ES-I3 (cell line): ENCODE measurements around the gene NTM.

Experiments
- H3K36me3 ChIP-seq: 2 replicates; pipeline ENCODE4 v1.6.1; 2013; ENCODE audit warnings: mild to moderate bottlenecking, low read length, control low read depth, moderate library complexity; ENCODE audit not compliant: insufficient read depth
- H3K4me1 ChIP-seq: 2 replicates; pipeline ENCODE4 v1.6.1; 2013; ENCODE audit warnings: mild to moderate bottlenecking, control low read depth, low read length; ENCODE audit not compliant: insufficient read depth
- H3K9ac ChIP-seq: 2 replicates; pipeline ENCODE4 v1.6.1; 2013; ENCODE audit warnings: low read depth, mild to moderate bottlenecking, low read length, moderate library complexity
- H3K9me3 ChIP-seq: 2 replicates; pipeline ENCODE4 v1.6.1; 2013; ENCODE audit warnings: mild to moderate bottlenecking, low read length, moderate library complexity; ENCODE audit not compliant: control insufficient read depth, insufficient read depth

Gene NTM

GRCh38 chr11:131841925-131842635, 471.7 kb downstream of the NTM start:
- Histone ChIP-seq H3K36me3 (no peaks in the 10 kb centered on the region), H3K9ac (no peak overlapping the region; the same call in 1 of the 2 replicates), H3K4me1 (peaks cover 17% of the 10 kb centered on the region; the same call in 1 of the 2 replicates), H3K9me3 (no peaks in the 10 kb centered on the region)

DNA sequence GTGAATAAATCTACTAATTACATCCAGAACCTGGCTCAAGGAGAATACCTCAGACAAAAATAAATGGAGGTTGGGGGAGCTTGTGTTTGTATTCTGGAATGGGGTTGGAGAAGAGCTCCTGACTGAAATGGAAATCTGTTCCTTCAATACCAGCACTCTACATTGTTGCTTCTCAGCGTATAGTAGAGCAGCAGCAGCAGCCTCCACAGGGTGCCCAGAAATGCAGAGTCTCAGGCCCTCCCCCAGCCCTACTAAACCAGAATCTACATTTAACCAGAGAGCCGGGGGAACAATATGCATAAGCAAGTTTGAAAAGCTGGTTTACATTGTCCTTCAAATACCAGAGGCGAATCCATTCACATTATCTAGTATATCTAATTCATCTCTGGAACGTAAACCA, 474.8 kb downstream of the NTM start:
- Histone ChIP-seq H3K4me1 (peaks cover 14% of the 10 kb centered on the region; the same call in 1 of the 2 replicates), H3K9me3 (no peaks in the 10 kb centered on the region), H3K9ac (no peak overlapping the region), H3K36me3 (no peaks in the 10 kb centered on the region)

- H3K36me3 ChIP-seq, result no peaks in the 10 kb centered on the region
- no peak overlapping the region for H3K9ac ChIP-seq
- H3K4me1 ChIP-seq, result peaks cover 21% of the 10 kb centered on the region
- H3K9me3 ChIP-seq, result no peaks in the 10 kb centered on the region
Measured at GRCh38 chr11:131849485-131849884, 479.1 kb downstream of the NTM start.

GRCh38 chr11:131850507-131850906, 480.1 kb downstream of the NTM start:
- no peaks in the 10 kb centered on the region for H3K9me3 ChIP-seq
- H3K9ac ChIP-seq, result no peak overlapping the region
- H3K4me1 ChIP-seq, result peaks cover 14% of the 10 kb centered on the region
- no peaks in the 10 kb centered on the region for H3K36me3 ChIP-seq

DNA sequence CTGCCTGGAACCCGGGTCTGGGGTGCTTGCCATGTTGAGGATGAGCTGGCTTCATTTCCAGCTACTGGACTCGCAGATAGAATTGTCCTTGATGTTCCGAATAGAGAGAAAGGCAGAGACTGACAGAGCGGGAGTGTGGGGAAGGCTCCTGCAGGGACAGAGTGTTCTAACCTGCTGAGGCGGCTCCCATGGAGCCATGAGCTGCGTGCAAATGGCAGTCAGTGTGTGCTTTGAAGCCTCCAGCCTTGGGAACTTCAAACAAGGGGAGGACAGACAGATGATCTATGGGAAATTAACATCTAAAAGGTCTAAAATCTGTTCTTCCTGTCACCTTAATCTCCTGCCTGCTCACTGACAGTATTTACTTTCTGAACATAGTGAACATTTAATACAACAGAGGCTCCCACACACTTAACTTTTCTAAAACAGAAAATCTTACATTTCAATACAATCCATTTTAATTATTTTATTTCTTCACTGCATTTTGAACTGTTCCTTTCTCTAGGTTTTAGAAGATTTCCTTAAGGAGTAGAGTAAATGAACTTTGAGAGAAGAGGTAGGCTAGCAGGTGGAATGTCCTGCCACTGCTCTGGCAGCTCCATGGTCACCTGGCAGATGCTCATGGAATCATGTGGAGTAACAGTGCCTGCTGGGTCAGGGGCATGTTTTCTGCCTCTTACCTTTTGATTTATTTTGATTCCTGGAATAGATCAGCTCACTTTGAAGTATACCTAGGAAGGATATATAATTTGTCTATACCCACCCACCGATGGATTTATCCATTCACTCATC, 481.7 kb downstream of the NTM start:
- H3K9ac ChIP-seq, result no peak overlapping the region
- H3K36me3 ChIP-seq, result no peaks in the 10 kb centered on the region
- H3K9me3 ChIP-seq, result no peaks in the 10 kb centered on the region
- H3K4me1 ChIP-seq, result peaks cover 7% of the 10 kb centered on the region

DNA sequence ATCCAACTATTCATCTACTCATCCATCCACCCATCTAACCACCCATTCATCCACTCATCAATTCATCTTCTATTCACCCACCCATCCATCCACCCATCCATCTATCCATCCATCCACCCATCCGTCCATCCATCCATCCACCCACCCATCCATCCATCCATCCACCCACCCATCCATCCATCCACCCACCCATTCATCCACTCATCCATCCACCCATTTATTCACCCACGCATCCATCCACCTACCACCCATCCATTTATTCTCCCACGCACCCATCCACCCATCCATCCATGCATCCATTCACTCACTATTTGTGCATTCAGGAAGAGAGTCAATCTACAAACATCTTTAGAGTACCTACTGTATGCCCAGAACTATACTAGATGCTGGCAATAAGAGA, 482.3 kb downstream of the NTM start:
- Histone ChIP-seq H3K9ac (no peak overlapping the region), H3K4me1 (peaks cover 7% of the 10 kb centered on the region), H3K36me3 (no peaks in the 10 kb centered on the region), H3K9me3 (no peaks in the 10 kb centered on the region)

DNA sequence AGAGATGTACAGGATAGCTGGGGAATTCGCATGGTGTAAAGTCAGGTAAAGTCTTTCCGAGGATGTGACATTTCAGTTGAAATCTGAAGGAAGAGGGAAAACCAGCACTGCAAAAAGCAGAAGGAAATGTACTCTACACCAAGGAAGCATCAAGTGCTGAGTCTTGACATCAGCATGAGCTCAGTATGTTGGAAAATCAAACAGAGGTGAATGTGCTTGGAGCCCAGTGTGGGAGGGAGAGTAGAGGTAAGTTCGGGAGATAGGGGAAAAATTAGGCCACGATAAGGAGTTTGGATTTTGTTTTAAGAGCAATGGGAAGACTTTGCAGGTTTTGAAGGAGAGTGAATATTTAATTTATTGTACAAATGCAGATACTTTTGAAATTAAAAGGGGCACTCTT, 484.0 kb downstream of the NTM start:
- Histone ChIP-seq H3K36me3 (no peaks in the 10 kb centered on the region), H3K9me3 (no peaks in the 10 kb centered on the region), H3K4me1 (peaks cover 8% of the 10 kb centered on the region), H3K9ac (no peak overlapping the region)

GRCh38 chr11:131855320-131855719, 484.9 kb downstream of the NTM start:
- H3K9ac ChIP-seq, result no peak overlapping the region
- no peaks in the 10 kb centered on the region for H3K36me3 ChIP-seq
- peaks cover 13% of the 10 kb centered on the region for H3K4me1 ChIP-seq
- H3K9me3 ChIP-seq, result no peaks in the 10 kb centered on the region

DNA sequence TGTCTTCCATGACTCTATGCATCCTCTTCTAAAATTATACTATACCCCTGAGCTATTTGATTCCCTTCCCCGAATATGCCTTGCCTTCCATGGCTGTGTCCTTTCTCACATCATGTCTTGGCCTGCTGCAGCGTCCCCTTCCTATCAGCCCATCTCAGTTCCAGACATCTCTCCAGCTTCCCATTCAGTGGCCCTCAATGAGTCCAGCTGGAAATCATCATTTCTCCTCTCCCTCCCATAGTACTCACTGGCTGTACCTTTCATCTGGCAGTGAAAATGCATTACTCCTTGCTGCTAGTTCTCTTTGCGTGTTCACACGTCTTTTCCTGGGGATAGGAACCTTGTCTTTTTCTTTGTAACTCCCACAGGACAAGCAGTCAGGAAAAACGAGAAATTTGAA, 486.8 kb downstream of the NTM start:
- H3K9ac ChIP-seq, result no peak overlapping the region
- no peaks in the 10 kb centered on the region for H3K36me3 ChIP-seq
- peaks cover 6% of the 10 kb centered on the region; the same call in 1 of the 2 replicates for H3K4me1 ChIP-seq
- no peaks in the 10 kb centered on the region for H3K9me3 ChIP-seq

DNA sequence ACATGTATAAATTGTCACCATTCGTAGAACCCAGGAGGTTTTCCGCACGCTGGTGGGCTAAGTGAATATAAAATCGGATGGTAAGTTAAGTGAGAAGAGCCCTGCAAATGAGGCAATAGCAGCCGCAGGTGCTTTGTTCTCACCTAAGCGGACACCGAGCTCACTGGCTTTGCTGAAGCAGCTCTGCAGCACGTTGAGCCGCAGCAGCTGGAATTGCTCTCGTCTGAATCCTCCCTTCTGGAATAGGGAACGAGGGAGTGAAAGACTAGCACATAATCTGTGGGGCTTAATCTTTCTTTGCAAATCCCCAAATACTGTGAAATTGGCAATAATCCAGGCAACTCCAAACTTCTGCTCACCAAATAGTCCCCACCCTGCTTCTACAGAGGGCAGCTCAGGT, 488.1 kb downstream of the NTM start:
- peaks cover 6% of the 10 kb centered on the region; the same call in 1 of the 2 replicates for H3K4me1 ChIP-seq
- no peak overlapping the region for H3K9ac ChIP-seq
- no peaks in the 10 kb centered on the region for H3K36me3 ChIP-seq
- H3K9me3 ChIP-seq, result no peaks in the 10 kb centered on the region

- no peak overlapping the region for H3K9ac ChIP-seq
- H3K36me3 ChIP-seq, result no peaks in the 10 kb centered on the region
- H3K4me1 ChIP-seq, result peaks cover 12% of the 10 kb centered on the region
- H3K9me3 ChIP-seq, result no peaks in the 10 kb centered on the region
Measured at GRCh38 chr11:131859538-131860210, 489.3 kb downstream of the NTM start.

- Histone ChIP-seq H3K4me1 (peaks cover 46% of the 10 kb centered on the region), H3K9me3 (no peaks in the 10 kb centered on the region), H3K9ac (no peak overlapping the region), H3K36me3 (no peaks in the 10 kb centered on the region)
Measured at GRCh38 chr11:131864228-131864627, 493.8 kb downstream of the NTM start.

GRCh38 chr11:131865860-131866259, 495.4 kb downstream of the NTM start:
- Histone ChIP-seq H3K9ac (no peak overlapping the region), H3K9me3 (no peaks in the 10 kb centered on the region), H3K36me3 (no peaks in the 10 kb centered on the region), H3K4me1 (peaks cover 41% of the 10 kb centered on the region)

DNA sequence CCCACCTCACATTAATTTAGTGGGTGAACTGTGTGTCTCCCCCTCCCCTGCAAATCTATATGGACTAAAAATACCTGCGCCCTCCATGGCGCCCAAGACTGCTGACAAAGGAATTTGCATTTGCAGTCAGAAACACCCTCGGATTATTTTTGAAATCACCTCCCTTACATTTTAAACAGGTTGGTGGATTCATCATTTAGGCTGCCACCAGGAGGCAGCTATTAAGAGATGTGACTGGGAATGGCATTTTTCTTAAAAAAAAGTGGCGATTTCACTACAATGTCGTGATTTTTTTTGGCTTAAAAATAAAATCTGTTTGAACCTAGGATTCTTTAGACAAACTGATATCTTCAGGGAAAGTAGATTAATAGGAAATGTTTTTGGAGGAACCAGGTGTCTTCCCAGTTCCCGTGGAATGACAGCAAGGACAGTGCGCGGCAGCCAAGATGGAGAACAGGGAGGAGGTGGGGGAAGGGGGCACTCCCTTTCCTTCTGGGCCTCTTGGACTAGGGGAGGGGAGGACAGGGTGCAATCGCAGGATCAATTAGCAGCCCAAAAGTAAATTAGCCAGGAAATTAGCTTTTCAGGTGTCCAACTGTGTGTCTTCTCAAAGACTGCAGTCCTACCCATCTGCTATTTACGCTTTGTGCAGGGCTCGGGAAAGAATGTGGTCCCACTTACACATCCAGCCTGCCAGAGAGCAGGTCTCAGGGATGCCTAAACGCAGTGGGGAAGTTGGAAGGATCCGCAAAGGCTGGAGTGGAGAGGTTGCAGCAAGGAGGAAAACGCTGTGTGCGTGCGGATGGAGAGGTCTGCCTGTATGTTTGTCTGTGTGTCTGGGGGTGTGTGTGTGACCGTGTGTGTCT, 496.4 kb downstream of the NTM start:
- Histone ChIP-seq H3K9me3 (no peaks in the 10 kb centered on the region), H3K4me1 (peaks cover 41% of the 10 kb centered on the region), H3K9ac (no peak overlapping the region), H3K36me3 (no peaks in the 10 kb centered on the region)
